DOHH2 (cell line): ENCODE results near the gene PROX2.

Experiments used
- H3F3A ChIP-seq: fragments of 200-600 bp; sonication (generic), shearing (Covaris generic); 2 replicates; pipeline ENCODE4 v1.6.0; 2016; ENCODE audit warnings: antibody characterized with exemption, mild to moderate bottlenecking; ENCODE audit not compliant: control insufficient read depth, insufficient read depth
- H3K27ac ChIP-seq: fragments of 200-600 bp; sonication (generic); 2 replicates; pipeline ENCODE4 v1.5.1; 2014; ENCODE audit warnings: low read depth, mild to moderate bottlenecking, low read length, moderate library complexity
- H3K27me3 ChIP-seq: fragments of 200-600 bp; sonication (generic); 2 replicates; pipeline ENCODE4 v1.6.1; 2014; ENCODE audit warnings: mild to moderate bottlenecking, low read length, mixed read lengths; ENCODE audit not compliant: control insufficient read depth
- H3K36me3 ChIP-seq: fragments of 200-600 bp; sonication (generic); 2 replicates; pipeline ENCODE4 v1.6.1; 2014; ENCODE audit warnings: mild to moderate bottlenecking, low read length, moderate library complexity, mixed read lengths; ENCODE audit not compliant: control insufficient read depth
- H3K4me1 ChIP-seq: fragments of 200-600 bp; sonication (generic); 2 replicates; pipeline ENCODE4 v1.6.1; 2014; ENCODE audit warnings: mild to moderate bottlenecking, low read length, mixed read lengths; ENCODE audit not compliant: control insufficient read depth
- H3K4me2 ChIP-seq: fragments of 200-600 bp; sonication (generic); 2 replicates; pipeline ENCODE4 v1.6.0; 2014; ENCODE audit warnings: mild to moderate bottlenecking, low read length, moderate library complexity
- H3K4me3 ChIP-seq: fragments of 200-600 bp; sonication (generic); 2 replicates; pipeline ENCODE4 v1.5.1; 2014; ENCODE audit warnings: mild to moderate bottlenecking, low read length, mixed read lengths
- H3K79me2 ChIP-seq: fragments of 200-600 bp; sonication (generic); 2 replicates; pipeline ENCODE4 v1.6.1; 2014; ENCODE audit warnings: mild to moderate bottlenecking, low read length, mixed read lengths; ENCODE audit not compliant: control insufficient read depth
- H3K9me2 ChIP-seq: fragments of 200-600 bp; sonication (generic); replicated peaks from 2 replicates; pipeline ENCODE4 v1.6.1; 2014; ENCODE audit warnings: mild to moderate bottlenecking, low read length, mixed read lengths; ENCODE audit not compliant: control insufficient read depth
- H3K9me3 ChIP-seq: fragments of 200-600 bp; sonication (generic); 2 replicates; pipeline ENCODE4 v1.6.1; 2014; ENCODE audit warnings: antibody characterized with exemption, low read length, mixed read lengths; ENCODE audit not compliant: control insufficient read depth, insufficient read depth
- H4K20me1 ChIP-seq: fragments of 200-600 bp; sonication (generic); 2 replicates; pipeline ENCODE4 v1.6.0; 2014; ENCODE audit warnings: low read depth, mild to moderate bottlenecking, antibody characterized with exemption, low read length, moderate library complexity; ENCODE audit not compliant: control insufficient read depth, insufficient read depth
- EZH2phosphoT487 ChIP-seq: fragments of 200-600 bp; sonication (generic); IDR thresholded peaks from 2 replicates; pipeline ENCODE4 v1.6.1; 2017; ENCODE audit warnings: borderline replicate concordance, mild to moderate bottlenecking, antibody characterized with exemption, low read length, moderate library complexity, mixed read lengths
- TF ChIP-seq, protein P1 (sequence below): fragments of 200-600 bp; sonication (generic); IDR thresholded peaks from one replicate; pipeline ENCODE4 v1.5.1; 2014; ENCODE audit warnings: antibody characterized with exemption, mild to moderate bottlenecking, low read depth, low read length; ENCODE audit not compliant: poor library complexity, severe bottlenecking

The PROX2 gene

GRCh38 chr14:74841230-74842207 is 34.4 kb downstream of the PROX2 start:
- no peak for TF ChIP-seq EZH2phosphoT487
- TF ChIP-seq, protein P1, sequence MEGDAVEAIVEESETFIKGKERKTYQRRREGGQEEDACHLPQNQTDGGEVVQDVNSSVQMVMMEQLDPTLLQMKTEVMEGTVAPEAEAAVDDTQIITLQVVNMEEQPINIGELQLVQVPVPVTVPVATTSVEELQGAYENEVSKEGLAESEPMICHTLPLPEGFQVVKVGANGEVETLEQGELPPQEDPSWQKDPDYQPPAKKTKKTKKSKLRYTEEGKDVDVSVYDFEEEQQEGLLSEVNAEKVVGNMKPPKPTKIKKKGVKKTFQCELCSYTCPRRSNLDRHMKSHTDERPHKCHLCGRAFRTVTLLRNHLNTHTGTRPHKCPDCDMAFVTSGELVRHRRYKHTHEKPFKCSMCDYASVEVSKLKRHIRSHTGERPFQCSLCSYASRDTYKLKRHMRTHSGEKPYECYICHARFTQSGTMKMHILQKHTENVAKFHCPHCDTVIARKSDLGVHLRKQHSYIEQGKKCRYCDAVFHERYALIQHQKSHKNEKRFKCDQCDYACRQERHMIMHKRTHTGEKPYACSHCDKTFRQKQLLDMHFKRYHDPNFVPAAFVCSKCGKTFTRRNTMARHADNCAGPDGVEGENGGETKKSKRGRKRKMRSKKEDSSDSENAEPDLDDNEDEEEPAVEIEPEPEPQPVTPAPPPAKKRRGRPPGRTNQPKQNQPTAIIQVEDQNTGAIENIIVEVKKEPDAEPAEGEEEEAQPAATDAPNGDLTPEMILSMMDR: no peak
- no peak overlapping the region for H3K27ac ChIP-seq

DNA sequence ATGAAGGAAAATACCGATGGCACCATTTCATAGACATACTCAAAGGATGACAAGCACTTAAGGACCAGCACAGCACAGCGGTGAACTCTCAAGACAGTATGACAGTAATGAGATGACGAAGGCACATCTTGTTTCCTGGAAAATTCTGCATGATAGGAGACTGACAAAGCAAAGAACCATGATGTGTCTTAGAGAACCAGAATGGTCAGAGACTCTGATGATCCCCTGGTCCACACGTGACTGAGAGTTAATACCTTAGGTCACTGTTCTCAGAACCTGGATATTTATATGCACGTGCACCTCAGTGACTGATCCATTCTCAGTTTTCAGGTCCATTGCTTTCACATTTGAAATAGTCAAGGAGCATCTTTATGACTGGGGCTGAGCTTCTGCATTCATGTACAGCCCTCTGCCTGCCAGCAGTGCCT is 35.3 kb downstream of the PROX2 start:
- Histone ChIP-seq H3F3A (peaks cover 5% of the 10 kb centered on the region), H3K27me3 (no peaks in the 10 kb centered on the region), H3K4me1 (peaks cover 14% of the 10 kb centered on the region), H4K20me1 (no peaks in the 10 kb centered on the region), H3K9me3 (no peaks in the 10 kb centered on the region), H3K4me2 (no peak overlapping the region), H3K36me3 (peaks cover 27% of the 10 kb centered on the region), H3K9me2 (no peaks in the 10 kb centered on the region), H3K27ac (no peak overlapping the region), H3K79me2 (no peaks in the 10 kb centered on the region), H3K4me3 (no peak overlapping the region)
- TF ChIP-seq EZH2phosphoT487: no peak
- TF ChIP-seq, protein P1: no peak

More at GRCh38 chr14:74841230-74842207, 34.4 kb downstream of the PROX2 start:
- Histone ChIP-seq H3K79me2 (no peaks in the 10 kb centered on the region), H3K4me3 (no peak overlapping the region), H3K27me3 (no peaks in the 10 kb centered on the region), H3F3A (no peaks in the 10 kb centered on the region; the same call in 1 of the 2 replicates), H3K36me3 (peaks cover 18% of the 10 kb centered on the region), H3K4me1 (peaks cover 5% of the 10 kb centered on the region), H3K4me2 (no peak overlapping the region), H3K9me2 (no peaks in the 10 kb centered on the region), H3K9me3 (no peaks in the 10 kb centered on the region), H4K20me1 (no peaks in the 10 kb centered on the region)

- Histone ChIP-seq H3K36me3 (peaks cover 44% of the 10 kb centered on the region), H3K4me1 (peaks cover 24% of the 10 kb centered on the region)
Observed at GRCh38 chr14:74838166-74838565, 37.8 kb downstream of the PROX2 start.

More at GRCh38 chr14:74838166-74838565, 37.8 kb downstream of the PROX2 start:
- Histone ChIP-seq H3K4me2 (no peak overlapping the region), H3K27ac (no peak overlapping the region), H3K9me2 (no peaks in the 10 kb centered on the region), H3K4me3 (no peak overlapping the region), H3F3A (peaks cover 10% of the 10 kb centered on the region), H4K20me1 (no peaks in the 10 kb centered on the region), H3K79me2 (no peaks in the 10 kb centered on the region), H3K9me3 (no peaks in the 10 kb centered on the region), H3K27me3 (no peaks in the 10 kb centered on the region)
- TF ChIP-seq, protein P1: no peak
- no peak for TF ChIP-seq EZH2phosphoT487
